Measurements from ENCODE around the gene CCNA2.

The CCNA2 gene

GRCh38 chr4:121769341-121769740 is 54.3 kb downstream of the CCNA2 start:
- no peak for DNase-seq

- DNase-seq, result no peak
Measured at GRCh38 chr4:121767166-121767565, 56.5 kb downstream of the CCNA2 start.

Data from bone marrow (tissue), 2 donors.